Endothelial cell of umbilical vein (primary cell): ENCODE measurements around the gene RADIL. TPM values are rescaled to one million over a fixed set of nuclear protein-coding genes. Genes with fewer than 3 reads are reported as not detected.

Experiments
- BruUV-seq: library from RNA; stranded (reverse); fragments of 400-500 nt; replicated peaks from 2 replicates; lab custom pipeline; 2021; lab: Mats Ljungman, UMichigan
- CTCF ChIA-PET: fragments of 300-600, 350-600 bp; sonication (Branson Sonifier 250); formaldehyde crosslinking; loops from one replicate; lab custom pipeline; 2021; ENCODE audit warnings: antibody characterized with exemption, inconsistent platforms; lab: Charles Lee
- POLR2A ChIA-PET: fragments of 300-600, 350-600 bp; sonication (Branson Sonifier 250); formaldehyde crosslinking; loops from one replicate; lab custom pipeline; 2021; ENCODE audit warnings: antibody characterized with exemption, inconsistent platforms; lab: Charles Lee
- DNase-seq: peaks from one replicate; pipeline ENCODE4 v3.0.0-alpha.2; 2011; ENCODE audit warnings: low read depth, low spot score
- FAIRE-seq: peaks from 2 replicates; lab custom pipeline; 2011; peaks lifted over from hg19 to GRCh38; lab: Jason Lieb, UNC
- H2AFZ ChIP-seq: 2 replicates; pipeline ENCODE4 v1.6.0; 2012; ENCODE audit warnings: low read depth, low read length, control low read depth, inconsistent platforms
- H3K27ac ChIP-seq: 2 replicates; pipeline ENCODE4 v1.5.1; 2011; ENCODE audit warnings: low read depth, mild to moderate bottlenecking, control low read depth, low read length, moderate library complexity; ENCODE audit not compliant: insufficient read depth
- H3K27me3 ChIP-seq, 2 experiments: 2 replicates each; pipeline versions ENCODE4 v1.6.0 to v1.6.1; 2011; ENCODE audit warnings: low read length in 2 of 2, mixed read lengths in 1 of 2; ENCODE audit not compliant: control insufficient read depth in 2 of 2, insufficient read depth in 2 of 2
- H3K36me3 ChIP-seq, 2 experiments: 2 replicates in 1 of 2; 3 replicates in 1 of 2; pipeline ENCODE4 v1.5.1; 2011; ENCODE audit warnings: low read length in 2 of 2, mild to moderate bottlenecking in 1 of 2, moderate library complexity in 1 of 2; ENCODE audit not compliant: control insufficient read depth in 2 of 2, insufficient read depth in 2 of 2; ENCODE audit errors: extremely low read depth in 1 of 2
- H3K4me1 ChIP-seq: 3 replicates; pipeline ENCODE4 v1.5.1; 2011; ENCODE audit warnings: mild to moderate bottlenecking, low read length; ENCODE audit not compliant: control insufficient read depth, insufficient read depth; ENCODE audit errors: extremely low read depth
- H3K4me2 ChIP-seq: 2 replicates; pipeline ENCODE4 v1.6.1; 2011; ENCODE audit warnings: low read length, control low read depth, mixed read lengths; ENCODE audit not compliant: insufficient read depth
- H3K4me3 ChIP-seq, 3 experiments: fragments of 200-600 bp in 1 of 3; sonication (generic), shearing (Covaris generic) in 1 of 3; replicated peaks in 1 of 3; 2 replicates each; pipeline ENCODE4 v1.5.1; 2011 to 2016; ENCODE audit warnings: control low read depth in 3 of 3, low read length in 3 of 3, mild to moderate bottlenecking in 2 of 3, inconsistent platforms in 1 of 3, low read depth in 1 of 3, moderate library complexity in 1 of 3; ENCODE audit not compliant: insufficient read depth in 1 of 3
- H3K79me2 ChIP-seq: 2 replicates; pipeline ENCODE4 v1.6.0; 2012; ENCODE audit warnings: low read length, inconsistent platforms; ENCODE audit not compliant: control insufficient read depth, insufficient read depth
- H3K9ac ChIP-seq: replicated peaks from 2 replicates; pipeline ENCODE3; 2011; ENCODE audit warnings: low read length, control low read depth; ENCODE audit not compliant: insufficient read depth; ENCODE audit errors: extremely low read depth
- H3K9me1 ChIP-seq: replicated peaks from 3 replicates; pipeline ENCODE4 v1.6.0; 2011; ENCODE audit warnings: mild to moderate bottlenecking, low read length; ENCODE audit not compliant: control insufficient read depth, insufficient read depth; ENCODE audit errors: extremely low read depth
- H3K9me3 ChIP-seq: replicated peaks from 2 replicates; pipeline ENCODE4 v1.5.1; 2012; ENCODE audit warnings: low read length, inconsistent platforms; ENCODE audit not compliant: control insufficient read depth, insufficient read depth
- H4K20me1 ChIP-seq: replicated peaks from 2 replicates; pipeline ENCODE3; 2011; ENCODE audit warnings: mild to moderate bottlenecking, low read length; ENCODE audit not compliant: control insufficient read depth, insufficient read depth; ENCODE audit errors: extremely low read depth
- CTCF ChIP-seq, 2 donors: IDR thresholded peaks; 1 replicate in 1 of 2; 2 replicates in 1 of 2; pipeline ENCODE4 v1.5.1; 2011; ENCODE audit warnings: low read length in 2 of 2, mild to moderate bottlenecking in 2 of 2, moderate library complexity in 2 of 2, control low read depth in 1 of 2, inconsistent platforms in 1 of 2, low read depth in 1 of 2; ENCODE audit not compliant: insufficient read depth in 1 of 2; ENCODE audit errors: extremely low read depth in 1 of 2
- EZH2 ChIP-seq: IDR thresholded peaks from 2 replicates; pipeline ENCODE4 v1.6.1; 2012; ENCODE audit warnings: borderline replicate concordance, low read depth, mild to moderate bottlenecking, moderate library complexity, low read length, inconsistent platforms; ENCODE audit not compliant: severe bottlenecking
- FOS ChIP-seq: IDR thresholded peaks from 2 replicates; pipeline ENCODE4 v1.6.1; 2011; ENCODE audit warnings: mild to moderate bottlenecking, low read length, moderate library complexity, borderline replicate concordance; ENCODE audit not compliant: insufficient read depth
- GATA2 ChIP-seq: IDR thresholded peaks from 2 replicates; pipeline ENCODE4 v1.7.0; 2011; ENCODE audit warnings: low read depth, mild to moderate bottlenecking, moderate library complexity, mixed read lengths, low read length; ENCODE audit not compliant: insufficient read length, insufficient read depth
- JUN ChIP-seq: IDR thresholded peaks from 2 replicates; pipeline ENCODE4 v1.6.1; 2011; ENCODE audit warnings: borderline replicate concordance, low read depth; ENCODE audit not compliant: insufficient read length, insufficient read depth
- MYC ChIP-seq: IDR thresholded peaks from one replicate; pipeline ENCODE4 v1.6.1; 2011; ENCODE audit warnings: mild to moderate bottlenecking, low read depth, low read length
- POLR2A ChIP-seq: IDR thresholded peaks from 2 replicates; pipeline ENCODE4 v1.6.1; 2012; ENCODE audit warnings: low read depth, mild to moderate bottlenecking, control low read depth, low read length
- POLR2AphosphoS5 ChIP-seq: IDR thresholded peaks from 2 replicates; pipeline ENCODE4 v1.6.1; 2012; ENCODE audit warnings: low read depth, mild to moderate bottlenecking, control low read depth, low read length, moderate library complexity; ENCODE audit not compliant: insufficient read depth
- dilution Hi-C: fragments of 300-500 bp; cut with MboI; formaldehyde crosslinking; loops from one replicate; pipeline ENCODE4 v1.15.0; 2019; ENCODE audit warnings: low sequenced_read_pairs; ENCODE audit not compliant: extremely low pct_ligation_motif_present
- intact Hi-C: fragments of 100-400 bp; cut with micrococcal nuclease; formaldehyde crosslinking; loops from one replicate; pipeline ENCODE4 v1.10.0; 2022
- polyA plus RNA-seq, 4 experiments: library from polyadenylated mRNA; depleted of rRNA in 3 of 4; stranded (reverse) in 3 of 4; unstranded in 1 of 4; fragments of >200 nt; gene quantifications; 2 replicates each; pipeline versions ENCODE4 v1.2.1 to v1.2.3, GENCODE V29; 2011 to 2012; ENCODE audit warnings: missing spikeins in 1 of 4
- total RNA-seq: library from RNA; stranded (reverse); gene quantifications from 2 replicates; pipeline ENCODE4 v1.2.3, GENCODE V29; 2021
- TF ChIP-seq, protein P1 (sequence below): IDR thresholded peaks from 2 replicates; pipeline ENCODE4 v1.6.1; 2011; ENCODE audit not compliant: insufficient read depth, insufficient read length

Gene RADIL
- total and polyA plus RNA-seq, 2 donors (not counting 3 experiments of a cell fraction or from before 2014, with no cell fraction given): 1.2 to 2.5 TPM

- Histone ChIP-seq H3K36me3 (no peaks in the 10 kb centered on the region), H3K27me3 (no peaks in the 10 kb centered on the region), H3K4me1 (no peaks in the 10 kb centered on the region), H3K4me2 (no peak overlapping the region), H4K20me1 (no peaks in the 10 kb centered on the region), H3K9ac (no peak overlapping the region), H3K79me2 (no peaks in the 10 kb centered on the region), H3K4me3 (no peak overlapping the region), H3K9me1 (no peaks in the 10 kb centered on the region), H3K9me3 (no peaks in the 10 kb centered on the region), H3K27ac (no peak overlapping the region), H2AFZ (no peak overlapping the region)
- dilution Hi-C loops (no loop called here), intact Hi-C loops (no loop called here)
- FAIRE-seq: no peak
- TF ChIP-seq, protein P1, sequence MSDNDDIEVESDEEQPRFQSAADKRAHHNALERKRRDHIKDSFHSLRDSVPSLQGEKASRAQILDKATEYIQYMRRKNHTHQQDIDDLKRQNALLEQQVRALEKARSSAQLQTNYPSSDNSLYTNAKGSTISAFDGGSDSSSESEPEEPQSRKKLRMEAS: no peak
- TF ChIP-seq MYC: no peak
- no peak for TF ChIP-seq FOS
- no peak for TF ChIP-seq EZH2
- TF ChIP-seq CTCF (IDR thresholded peaks at IDR 0.05; ENCODE audit: extremely low read depth in 1 of 2, insufficient read depth in 1 of 2, low read depth in 1 of 2, low read length in 2 of 2): no peak
- TF ChIP-seq JUN: no peak
- TF ChIP-seq POLR2AphosphoS5: no peak
- TF ChIP-seq GATA2: no peak
- no peak for TF ChIP-seq POLR2A
- ChIA-PET POLR2A (no interaction called here), CTCF (interaction anchor here (2.2 kb wide), 1 partner anchor 51 kb away, joined by 7 read pairs; the partner anchor contains the start of gene RADIL)
- no TSS peak for BruUV-seq
- no peak for DNase-seq
Measured at GRCh38 chr7:4833176-4833575, 50.3 kb downstream of the RADIL start.
